ENCODE results near the gene PDE6B. TPM values are rescaled to one million over a fixed set of nuclear protein-coding genes. Genes with fewer than 3 reads are reported as not detected.

Gene PDE6B
- total RNA-seq, 1 experiment from 2014 or later = not detected

- DNase-seq (ENCODE audit: unreplicated experiment) = no peak
- intact Hi-C loops (cut with micrococcal nuclease) = no loop called here
- BruUV-seq (replicated peaks) = no TSS peak
- Mint-ChIP-seq H3K27me3 (ENCODE audit: insufficient read depth, unreplicated experiment) (no peaks in the 10 kb centered on the region), H3K9me3 (ENCODE audit: unreplicated experiment) (no peaks in the 10 kb centered on the region), H3K27ac (ENCODE audit: low read depth, unreplicated experiment) (peak overlapping the region; percentile 78), H3K4me3 (ENCODE audit: unreplicated experiment) (no peak overlapping the region), H3K4me1 (ENCODE audit: insufficient read depth, unreplicated experiment) (peaks cover 30% of the 10 kb centered on the region), H3K36me3 (ENCODE audit: insufficient read depth, unreplicated experiment) (peaks cover 8% of the 10 kb centered on the region)
- POLR2A ChIA-PET = no interaction called here
- no peak for TF ChIP-seq CTCF (IDR thresholded peaks at IDR 0.05; ENCODE audit: unreplicated experiment)
- CTCF ChIA-PET = no interaction called here
Measured at GRCh38 chr4:717601-718320, 92.4 kb downstream of the PDE6B start.

DNA sequence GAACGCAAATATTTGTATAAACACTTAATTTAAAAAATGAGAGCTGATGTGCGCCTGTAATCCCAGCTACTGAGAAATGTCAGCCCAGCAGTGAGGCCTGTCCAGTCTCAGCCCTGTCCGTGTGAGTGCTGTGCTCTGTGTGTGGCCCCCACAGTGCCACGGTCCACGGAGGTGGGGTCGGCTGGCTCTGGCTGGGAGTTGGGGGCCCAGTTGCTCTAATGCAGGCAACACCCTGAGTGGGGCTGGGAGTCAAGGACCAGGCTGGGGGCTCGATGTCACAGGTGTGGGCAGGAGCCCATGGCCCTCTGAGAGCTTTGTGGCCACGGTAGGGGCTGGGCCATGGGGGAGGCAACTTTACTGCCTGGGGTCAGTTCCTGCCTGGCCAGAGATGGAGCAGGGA is 93.1 kb downstream of the PDE6B start:
- CTCF ChIA-PET = interaction anchor here (1.6 kb wide), 1 partner anchor 24 kb away, joined by 6 read pairs; no protein-coding TSS in a partner anchor
- peak overlapping the region; percentile 78 for H3K27ac Mint-ChIP-seq (ENCODE audit: low read depth, unreplicated experiment)

More for the DNA sequence above, 93.1 kb downstream of the PDE6B start:
- DNase-seq (ENCODE audit: unreplicated experiment) = no peak
- H3K4me1 Mint-ChIP-seq (ENCODE audit: insufficient read depth, unreplicated experiment) = peaks cover 36% of the 10 kb centered on the region
- no peaks in the 10 kb centered on the region for H3K27me3 Mint-ChIP-seq (ENCODE audit: insufficient read depth, unreplicated experiment)
- TF ChIP-seq CTCF (IDR thresholded peaks at IDR 0.05; ENCODE audit: unreplicated experiment) = no peak
- BruUV-seq (replicated peaks) = no TSS peak
- peaks cover 15% of the 10 kb centered on the region for H3K36me3 Mint-ChIP-seq (ENCODE audit: insufficient read depth, unreplicated experiment)
- intact Hi-C loops (cut with micrococcal nuclease) = no loop called here
- H3K9me3 Mint-ChIP-seq (ENCODE audit: unreplicated experiment) = no peaks in the 10 kb centered on the region
- POLR2A ChIA-PET = no interaction called here
- no peak overlapping the region for H3K4me3 Mint-ChIP-seq (ENCODE audit: unreplicated experiment)

Other genes starting within 250 kb of the PDE6B start
- gene ZNF721, start 126.4 kb upstream of the PDE6B start, total RNA-seq (2022) = 37.8 and 41.2 TPM in 2 replicates
- 74.5 and 85.7 TPM in 2 replicates for gene PIGG, start 126.4 kb upstream of the PDE6B start, total RNA-seq (2022)
- gene TMEM271, start 49.3 kb upstream of the PDE6B start, total RNA-seq (2022) = not detected in 2 replicates
- 355 and 389 TPM in 2 replicates for gene ATP5ME, start 48.7 kb downstream of the PDE6B start, total RNA-seq (2022)
- gene MYL5, start 49.0 kb downstream of the PDE6B start, total RNA-seq (2022) = 30.6 and 32.9 TPM in 2 replicates
- gene SLC49A3, start 63.6 kb downstream of the PDE6B start, total RNA-seq (2022) = not detected in 2 replicates
- gene PCGF3, start 80.3 kb downstream of the PDE6B start, total RNA-seq (2022) = 26.5 and 33.5 TPM in 2 replicates
- gene CPLX1, start 200.6 kb downstream of the PDE6B start, total RNA-seq (2022) = 2.7 and 3.5 TPM in 2 replicates

Data from MCF 10A (cell line).